Naive thymus-derived CD4-positive, alpha-beta T cell (primary cell): ENCODE results near the gene CLTCL1. TPM values are rescaled to one million over a fixed set of nuclear protein-coding genes. Genes with fewer than 3 reads are reported as not detected.

Source experiments
- ATAC-seq: fragments of 150-1000 bp; cut with Tn5 transposase; 2 replicates; pipeline ENCODE4 v1.10.0; 2021; ENCODE audit warnings: mild to moderate bottlenecking, moderate library complexity
- CTCF ChIA-PET: fragments of 350-600 bp; sonication (Branson Sonifier 250); formaldehyde crosslinking; loops from one replicate; lab custom pipeline; 2021; ENCODE audit warnings: antibody characterized with exemption; lab: Charles Lee
- POLR2A ChIA-PET: fragments of 350-600 bp; sonication (Branson Sonifier 250); formaldehyde crosslinking; loops from one replicate; lab custom pipeline; 2021; ENCODE audit warnings: antibody characterized with exemption, inconsistent platforms; lab: Charles Lee
- DNase-seq, 9 donors: peaks; one replicate each; pipeline versions ENCODE4 v3.0.0 to v3.0.0-alpha.2; 2020 to 2022; ENCODE audit warnings: mixed read lengths in 1 of 9
- H3K27ac ChIP-seq: one replicate; pipeline ENCODE4 v1.7.0; 2013; ENCODE audit warnings: mild to moderate bottlenecking, low read depth, low read length, moderate library complexity
- H3K27me3 ChIP-seq, 2 donors: one replicate each; pipeline ENCODE4 v1.7.0; 2013; ENCODE audit warnings: low read length in 2 of 2, mild to moderate bottlenecking in 2 of 2, moderate library complexity in 2 of 2; ENCODE audit not compliant: control insufficient read depth in 2 of 2, insufficient read depth in 2 of 2
- H3K36me3 ChIP-seq, 3 experiments: 1 replicate in 2 of 3; 2 replicates in 1 of 3; pipeline ENCODE4 v1.7.0; 2013; ENCODE audit warnings: low read length in 3 of 3, mild to moderate bottlenecking in 3 of 3, moderate library complexity in 1 of 3; ENCODE audit not compliant: insufficient read depth in 3 of 3, control insufficient read depth in 2 of 3
- H3K4me1 ChIP-seq, 2 donors: one replicate each; pipeline ENCODE4 v1.7.0; 2013; ENCODE audit warnings: low read length in 2 of 2, mild to moderate bottlenecking in 2 of 2, moderate library complexity in 1 of 2; ENCODE audit not compliant: control insufficient read depth in 2 of 2, insufficient read depth in 2 of 2
- H3K4me3 ChIP-seq: 2 replicates; pipeline ENCODE4 v1.7.0; 2013; ENCODE audit warnings: mild to moderate bottlenecking, low read length
- H3K9me3 ChIP-seq, 3 experiments: 1 replicate in 2 of 3; 2 replicates in 1 of 3; pipeline ENCODE4 v1.7.0; 2013; ENCODE audit warnings: low read length in 3 of 3; ENCODE audit not compliant: control insufficient read depth in 2 of 3
- H3K27ac Mint-ChIP-seq, 9 donors: one replicate each; pipeline ENCODE4 v1.8.0; 2020 to 2022; ENCODE audit warnings: mixed read lengths in 9 of 9, mild to moderate bottlenecking in 8 of 9, moderate library complexity in 5 of 9, inconsistent platforms in 2 of 9
- H3K27me3 Mint-ChIP-seq, 5 donors: one replicate each; pipeline ENCODE4 v1.8.0; 2021 to 2022; ENCODE audit warnings: mixed read lengths in 5 of 5, mild to moderate bottlenecking in 1 of 5
- H3K36me3 Mint-ChIP-seq, 5 donors: one replicate each; pipeline ENCODE4 v1.8.0; 2020 to 2022; ENCODE audit warnings: mixed read lengths in 5 of 5, mild to moderate bottlenecking in 3 of 5, inconsistent platforms in 1 of 5
- H3K4me1 Mint-ChIP-seq, 7 donors: one replicate each; pipeline ENCODE4 v1.8.0; 2020 to 2022; ENCODE audit warnings: mixed read lengths in 7 of 7, mild to moderate bottlenecking in 3 of 7, inconsistent platforms in 1 of 7
- H3K4me3 Mint-ChIP-seq, 10 donors: one replicate each; pipeline ENCODE4 v1.8.0; 2020 to 2022; ENCODE audit warnings: mild to moderate bottlenecking in 10 of 10, mixed read lengths in 10 of 10, moderate library complexity in 6 of 10, inconsistent platforms in 2 of 10
- H3K9me3 Mint-ChIP-seq, 11 donors: one replicate each; pipeline ENCODE4 v1.8.0; 2020 to 2022; ENCODE audit warnings: mixed read lengths in 11 of 11, mild to moderate bottlenecking in 4 of 11, inconsistent platforms in 1 of 11, moderate library complexity in 1 of 11
- intact Hi-C, 2 donors: fragments of 100-400 bp; cut with micrococcal nuclease; formaldehyde crosslinking; loops; one replicate each; pipeline ENCODE4 v1.15.1; 2023
- polyA plus RNA-seq, 2 donors: library from polyadenylated mRNA; unstranded; fragments of 300-500 nt; fragmentation: Illumina TruSeq; gene quantifications; one replicate each; pipeline ENCODE4 v1.2.3, GENCODE V29; 2021
- total RNA-seq, 6 experiments: library from RNA in 5 of 6; stranded (reverse) in 5 of 6; gene quantifications; 1 replicate in 5 of 6; 2 replicates in 1 of 6; pipeline ENCODE4 v1.2.3 and lab custom pipeline; 2021 to 2026

Gene CLTCL1
- total and polyA plus RNA-seq, 7 experiments from 2014 or later = 0.22 to 3.1 (median 1.2) TPM

DNA sequence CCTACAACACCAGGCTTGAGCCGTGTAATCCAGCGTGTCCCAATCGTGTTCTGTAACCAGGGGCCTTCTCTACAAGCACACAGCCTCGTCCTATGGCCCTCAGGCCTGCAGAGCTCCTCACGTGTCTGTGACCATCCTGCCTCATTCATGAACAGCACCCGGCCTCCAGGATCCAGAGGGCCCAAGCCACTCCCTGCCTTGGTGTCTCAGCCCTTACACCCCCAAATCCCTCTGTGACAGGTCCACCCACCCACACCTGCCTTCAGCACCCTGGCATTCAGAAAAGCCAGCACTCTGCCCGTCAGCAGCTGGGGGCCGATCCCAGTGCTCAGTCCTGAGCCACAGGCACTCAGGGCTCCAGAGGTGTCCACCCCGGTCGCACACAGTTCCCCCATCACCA lies 154.6 kb downstream of the CLTCL1 start:
- ChIA-PET POLR2A (interaction anchor here (0.9 kb wide), 1 partner anchor 26 kb away, joined by 3 read pairs; no protein-coding TSS in a partner anchor), CTCF (no interaction called here)
- DNase-seq (no peak), ATAC-seq (no peak)
- Histone ChIP-seq H3K27ac (no peak overlapping the region), H3K4me3 (no peak overlapping the region), H3K27me3 (no peaks in the 10 kb centered on the region), H3K36me3 (peaks cover 5 to 96% (median 7%) of the 10 kb centered on the region in 3 experiments), H3K4me1 (no peaks in the 10 kb centered on the region), H3K9me3 (no peaks in the 10 kb centered on the region)
- Mint-ChIP-seq H3K36me3 (peaks cover 0 to 40% (median 18%) of the 10 kb centered on the region in 5 donors), H3K4me1 (peaks cover 0 to 10% (median 4%) of the 10 kb centered on the region in 7 donors), H3K4me3 (no peak overlapping the region), H3K27me3 (no peaks in the 10 kb centered on the region), H3K9me3 (no peaks in the 10 kb centered on the region), H3K27ac (peak overlapping the region in 2 of 9 donors; percentile 12 to 62)
- intact Hi-C loops = no loop called here

DNA sequence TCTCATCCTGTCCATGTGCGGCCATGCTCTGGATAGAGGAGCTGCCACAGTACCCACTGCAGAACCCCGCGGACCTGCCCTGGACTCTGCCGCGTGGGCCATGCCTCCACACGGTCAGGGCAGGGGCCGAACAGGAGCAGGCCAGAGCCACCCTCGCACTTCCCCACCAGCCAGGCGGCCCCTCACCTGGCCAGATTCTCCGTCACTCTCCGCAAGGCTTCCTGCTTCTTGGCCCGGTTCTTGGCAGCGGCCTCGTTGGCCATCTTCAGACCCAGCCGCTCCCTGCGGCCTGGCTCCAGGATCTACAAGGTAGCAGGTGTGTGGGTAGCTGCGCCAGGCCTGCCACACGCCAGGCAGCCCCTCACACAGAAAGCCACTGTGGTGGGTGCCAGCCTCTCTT lies 156.6 kb downstream of the CLTCL1 start:
- no peak for ATAC-seq
- POLR2A ChIA-PET = no interaction called here
- Mint-ChIP-seq H3K27me3 (no peaks in the 10 kb centered on the region), H3K9me3 (no peaks in the 10 kb centered on the region), H3K4me3 (peak overlapping the region in 1 of 10 donors; percentile 20), H3K27ac (peak overlapping the region in 2 of 9 donors; percentile 17 to 76), H3K36me3 (peaks cover 0 to 40% (median 14%) of the 10 kb centered on the region in 5 donors), H3K4me1 (peaks cover 0 to 5% (median 0%) of the 10 kb centered on the region in 7 donors)
- no peak for DNase-seq
- Histone ChIP-seq H3K27ac (no peak overlapping the region), H3K4me1 (no peaks in the 10 kb centered on the region), H3K36me3 (peaks cover 5 to 86% (median 7%) of the 10 kb centered on the region in 3 experiments), H3K4me3 (no peak overlapping the region), H3K9me3 (no peaks in the 10 kb centered on the region), H3K27me3 (no peaks in the 10 kb centered on the region)
- intact Hi-C loops = no loop called here
- CTCF ChIA-PET = interaction anchor here (0.6 kb wide), 1 partner anchor 21 kb away, joined by 4 read pairs; no protein-coding TSS in a partner anchor

GRCh38 chr22:19134176-19134831 lies 157.2 kb downstream of the CLTCL1 start:
- no peak overlapping the region for H3K4me3 Mint-ChIP-seq
- H3K27ac Mint-ChIP-seq = no peak overlapping the region
- H3K27ac ChIP-seq = no peak overlapping the region
- no peaks in the 10 kb centered on the region for H3K9me3 ChIP-seq
- intact Hi-C loops = no loop called here
- H3K9me3 Mint-ChIP-seq = no peaks in the 10 kb centered on the region
- no peaks in the 10 kb centered on the region for H3K27me3 Mint-ChIP-seq
- peaks cover 0 to 10% (median 3%) of the 10 kb centered on the region in 7 donors for H3K4me1 Mint-ChIP-seq
- H3K4me1 ChIP-seq = no peaks in the 10 kb centered on the region
- ChIA-PET CTCF (interaction anchor here (0.6 kb wide), 1 partner anchor 21 kb away, joined by 4 read pairs; no protein-coding TSS in a partner anchor), POLR2A (no interaction called here)
- no peaks in the 10 kb centered on the region for H3K27me3 ChIP-seq
- ATAC-seq = no peak
- DNase-seq = no peak
- H3K4me3 ChIP-seq = no peak overlapping the region
- H3K36me3 Mint-ChIP-seq = peaks cover 0 to 36% (median 12%) of the 10 kb centered on the region in 5 donors
- peaks cover 5 to 80% (median 7%) of the 10 kb centered on the region in 3 experiments for H3K36me3 ChIP-seq

- Mint-ChIP-seq H3K4me1 (peaks cover 0 to 10% (median 3%) of the 10 kb centered on the region in 7 donors), H3K27me3 (no peaks in the 10 kb centered on the region), H3K9me3 (no peaks in the 10 kb centered on the region), H3K4me3 (no peak overlapping the region), H3K36me3 (peaks cover 0 to 32% (median 12%) of the 10 kb centered on the region in 5 donors), H3K27ac (no peak overlapping the region)
- H3K36me3 ChIP-seq = peaks cover 1 to 73% (median 5%) of the 10 kb centered on the region in 3 experiments
- no peaks in the 10 kb centered on the region for H3K4me1 ChIP-seq
- ChIA-PET POLR2A (interaction anchor here (0.5 kb wide), 1 partner anchor 127 kb away, joined by 5 read pairs; no protein-coding TSS in a partner anchor), CTCF (interaction anchor here (0.6 to 1.0 kb wide), 2 partner anchors 11 to 21 kb away, joined by 3 read pairs; partner anchors contain the start of gene ESS2)
- H3K4me3 ChIP-seq = no peak overlapping the region
- no peak overlapping the region for H3K27ac ChIP-seq
- no peaks in the 10 kb centered on the region for H3K27me3 ChIP-seq
- no peaks in the 10 kb centered on the region for H3K9me3 ChIP-seq
- DNase-seq (no peak), ATAC-seq (no peak)
- intact Hi-C loops = no loop called here
Measured at GRCh38 chr22:19133561-19133960, 158.0 kb downstream of the CLTCL1 start.

GRCh38 chr22:19132693-19133400 lies 158.7 kb downstream of the CLTCL1 start:
- Mint-ChIP-seq H3K4me1 (peaks cover 0 to 10% (median 3%) of the 10 kb centered on the region in 7 donors), H3K9me3 (no peaks in the 10 kb centered on the region), H3K4me3 (no peak overlapping the region), H3K36me3 (peaks cover 0 to 32% (median 12%) of the 10 kb centered on the region in 5 donors), H3K27me3 (no peaks in the 10 kb centered on the region), H3K27ac (peak overlapping the region in 2 of 9 donors; percentile 11 to 53)
- H3K36me3 ChIP-seq = peaks cover 0 to 65% (median 3%) of the 10 kb centered on the region in 3 experiments
- H3K4me1 ChIP-seq = no peaks in the 10 kb centered on the region
- H3K27ac ChIP-seq = no peak overlapping the region
- ATAC-seq (peak; percentile 30), DNase-seq (no peak)
- no peaks in the 10 kb centered on the region for H3K9me3 ChIP-seq
- H3K27me3 ChIP-seq = no peaks in the 10 kb centered on the region
- POLR2A ChIA-PET = interaction anchor here (0.5 kb wide), 1 partner anchor 128 kb away, joined by 5 read pairs; no protein-coding TSS in a partner anchor
- H3K4me3 ChIP-seq = no peak overlapping the region
- CTCF ChIA-PET = interaction anchor here (1.0 kb wide), 1 partner anchor 12 kb away, joined by 3 read pairs; the partner anchor contains the start of gene ESS2
- intact Hi-C loops = no loop called here

DNA sequence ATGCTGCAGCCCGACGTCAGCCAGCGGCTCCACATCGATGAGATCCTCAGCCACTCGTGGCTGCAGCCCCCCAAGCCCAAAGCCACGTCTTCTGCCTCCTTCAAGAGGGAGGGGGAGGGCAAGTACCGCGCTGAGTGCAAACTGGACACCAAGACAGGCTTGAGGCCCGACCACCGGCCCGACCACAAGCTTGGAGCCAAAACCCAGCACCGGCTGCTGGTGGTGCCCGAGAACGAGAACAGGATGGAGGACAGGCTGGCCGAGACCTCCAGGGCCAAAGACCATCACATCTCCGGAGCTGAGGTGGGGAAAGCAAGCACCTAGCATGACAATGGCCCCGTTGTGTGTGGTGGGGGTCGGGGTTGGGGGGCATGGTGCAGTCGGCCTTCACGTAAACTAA lies 159.4 kb downstream of the CLTCL1 start:
- Mint-ChIP-seq H3K27me3 (no peaks in the 10 kb centered on the region), H3K4me1 (peaks cover 0 to 10% (median 3%) of the 10 kb centered on the region in 7 donors), H3K36me3 (peaks cover 0 to 32% (median 12%) of the 10 kb centered on the region in 5 donors), H3K9me3 (no peaks in the 10 kb centered on the region), H3K4me3 (no peak overlapping the region), H3K27ac (peak overlapping the region in 1 of 9 donors; percentile 17)
- intact Hi-C loops = no loop called here
- Histone ChIP-seq H3K9me3 (no peaks in the 10 kb centered on the region), H3K4me1 (no peaks in the 10 kb centered on the region), H3K36me3 (peaks cover 0 to 58% (median 3%) of the 10 kb centered on the region in 3 experiments), H3K27ac (no peak overlapping the region), H3K27me3 (no peaks in the 10 kb centered on the region), H3K4me3 (no peak overlapping the region)
- no peak for DNase-seq
- ChIA-PET CTCF (no interaction called here), POLR2A (no interaction called here)
- ATAC-seq = no peak
